Aorta (tissue), 5 donors: ENCODE measurements around the gene SLC37A3. TPM values are rescaled to one million over a fixed set of nuclear protein-coding genes. Genes with fewer than 3 reads are reported as not detected.

ENCODE experiments used
- ATAC-seq: fragments of 200-7000 bp; cut with Tn5 transposase; one replicate; pipeline ENCODE4 v1.9.1; 2022; ENCODE audit warnings: moderate library complexity; ENCODE audit not compliant: low FRiP score
- DNase-seq, 2 donors: peaks; one replicate each; pipeline ENCODE4 v3.0.0-alpha.2; 2020
- H3K27ac ChIP-seq, 2 donors: one replicate each; pipeline ENCODE4 v1.5.1; 2013; ENCODE audit warnings: low read length in 2 of 2, mild to moderate bottlenecking in 2 of 2, moderate library complexity in 2 of 2, control low read depth in 1 of 2, inconsistent platforms in 1 of 2, low read depth in 1 of 2
- H3K27me3 ChIP-seq, 2 donors: one replicate each; pipeline ENCODE4 v1.6.1; 2013; ENCODE audit warnings: control low read depth in 1 of 2, low read length in 1 of 2, mild to moderate bottlenecking in 1 of 2, moderate library complexity in 1 of 2; ENCODE audit not compliant: insufficient read depth in 2 of 2, control insufficient read depth in 1 of 2
- H3K36me3 ChIP-seq, 2 donors: one replicate each; pipeline ENCODE4 v1.6.1; 2013; ENCODE audit warnings: control low read depth in 1 of 2, low read length in 1 of 2, mild to moderate bottlenecking in 1 of 2; ENCODE audit not compliant: insufficient read depth in 2 of 2, control insufficient read depth in 1 of 2
- H3K4me1 ChIP-seq, 2 donors: one replicate each; pipeline ENCODE4 v1.6.1; 2013; ENCODE audit warnings: low read length in 2 of 2, control low read depth in 1 of 2, mild to moderate bottlenecking in 1 of 2, moderate library complexity in 1 of 2; ENCODE audit not compliant: insufficient read depth in 2 of 2, control insufficient read depth in 1 of 2
- H3K4me3 ChIP-seq, 2 donors: one replicate each; pipeline ENCODE4 v1.5.1; 2013; ENCODE audit warnings: low read length in 2 of 2, control low read depth in 1 of 2, mild to moderate bottlenecking in 1 of 2
- H3K9me3 ChIP-seq: one replicate; pipeline ENCODE4 v1.6.1; 2013; ENCODE audit warnings: mild to moderate bottlenecking, low read length; ENCODE audit not compliant: control insufficient read depth
- WGBS, 2 donors: extraction: QIAGEN DNeasy Blood & Tissue Kit; methylation state at CpG; one replicate each; pipeline ENCODE4 v1.1.7; 2013; 5-methylcytosine and 5-hydroxymethylcytosine counted together
- intact Hi-C, 2 donors: fragments of 100-400 bp; cut with DNase I; formaldehyde crosslinking; loops; one replicate each; pipeline versions ENCODE4 v1.14.2 to v1.15.0; 2022
- polyA plus RNA-seq, 2 donors: library from polyadenylated mRNA; stranded (reverse); fragments of 200-250 nt; gene quantifications; one replicate each; pipeline ENCODE4 v1.2.3, GENCODE V29; 2013
- total RNA-seq, 2 donors: library from RNA; stranded (reverse); fragmentation: NEBNext Ultra II Directional; extraction: Animal tissue kit (Norgen Biotek cat#: 25700); gene quantifications; one replicate each; pipeline ENCODE4 v1.2.1, GENCODE V29; 2021
- donor health status: healthy with polysubstance abuse.
- donor health status: Bipolar disorder and iron deficiency.
- donor health status: DM: no; HTN: no; CAD: no.
- donor health status: DM: no; HTN: no; CAD: no.
- donor health status: DM: yes; HTN: yes; CAD: no.

The SLC37A3 gene
- total and polyA plus RNA-seq, 4 donors: 22.8 to 58.5 (median 45.7) TPM

DNA sequence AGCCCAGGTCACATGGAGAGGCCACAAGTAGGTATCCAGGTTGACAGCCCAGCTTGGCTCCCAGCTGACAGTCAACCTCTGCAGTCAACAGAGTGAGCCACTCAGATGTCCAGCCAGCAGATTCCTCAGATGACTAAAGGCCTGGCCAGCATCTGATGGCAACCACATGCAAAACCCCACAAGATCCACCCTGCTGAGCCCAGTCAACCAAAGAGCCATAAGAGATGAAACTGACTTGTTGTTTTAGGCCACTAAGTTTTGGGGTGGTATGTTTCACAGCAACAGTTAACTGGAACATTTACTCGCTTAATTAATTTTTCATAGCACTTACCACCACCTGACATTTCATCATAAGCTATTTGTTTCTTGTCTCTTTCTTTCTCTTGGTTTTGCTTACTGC is 114.3 kb downstream of the SLC37A3 start:
- ATAC-seq: no peak
- Histone ChIP-seq H3K27ac (no peak overlapping the region), H3K36me3 (no peaks in the 10 kb centered on the region), H3K4me1 (no peaks in the 10 kb centered on the region), H3K9me3 (no peaks in the 10 kb centered on the region), H3K4me3 (no peak overlapping the region), H3K27me3 (no peaks in the 10 kb centered on the region)
- intact Hi-C loops: no loop called here
- WGBS, 2 donors: 97 to 100% methylated on average over 1 of the region's 1 CpG
- DNase-seq: peak in 1 of 2 donors; percentile 25

Other genes with a start within 250 kb of the SLC37A3 start
- 10 to 100 TPM; 19.5 to 24.9 TPM for gene KDM7A, start 221.5 kb downstream of the SLC37A3 start, total RNA-seq
- gene KDM7A, start 221.5 kb downstream of the SLC37A3 start, polyA plus RNA-seq: 1 to 10 TPM; 4.1 to 9.5 TPM
- gene RAB19, start 5.5 kb upstream of the SLC37A3 start, total RNA-seq: not detected
- not detected for gene RAB19, start 5.5 kb upstream of the SLC37A3 start, polyA plus RNA-seq
- gene MKRN1, start 81.0 kb upstream of the SLC37A3 start, total RNA-seq: 10 to 100 TPM; 68.5 to 69.2 TPM
- gene MKRN1, start 81.0 kb upstream of the SLC37A3 start, polyA plus RNA-seq: 10 to 100 TPM; 51.2 to 51.8 TPM
- 10 to 100 TPM in 1 of 2 donors, 1 to 10 TPM in 1; 5.9 to 19.2 TPM for gene DENND2A, start 242.3 kb upstream of the SLC37A3 start, total RNA-seq
- gene DENND2A, start 242.3 kb upstream of the SLC37A3 start, polyA plus RNA-seq: 1 to 10 TPM; 1.4 to 1.8 TPM